Adipose tissue (tissue), 3 donors: Measurements from ENCODE around the gene ADK. TPM values are rescaled to one million over a fixed set of nuclear protein-coding genes. Genes with fewer than 3 reads are reported as not detected.

Experiments
- H3K27ac ChIP-seq: one replicate; pipeline ENCODE4 v1.5.1; 2013; ENCODE audit warnings: low read depth, low read length
- WGBS, 3 donors: extraction: QIAGEN DNeasy Blood & Tissue Kit; methylation state at CpG; one replicate each; pipeline ENCODE4 v1.1.7; 2013; 5-methylcytosine and 5-hydroxymethylcytosine counted together
- polyA plus RNA-seq, 3 donors: library from polyadenylated mRNA; stranded (reverse); fragments of 200-250 nt; gene quantifications; one replicate each; pipeline ENCODE4 v1.2.3, GENCODE V29; 2013
- donor health status: healthy with polysubstance abuse.
- donor health status: Bipolar disorder and iron deficiency.
- donor health status: healthy.

ADK gene
- polyA plus RNA-seq, 3 donors, result 10.9 to 28.3 (median 17.9) TPM

DNA sequence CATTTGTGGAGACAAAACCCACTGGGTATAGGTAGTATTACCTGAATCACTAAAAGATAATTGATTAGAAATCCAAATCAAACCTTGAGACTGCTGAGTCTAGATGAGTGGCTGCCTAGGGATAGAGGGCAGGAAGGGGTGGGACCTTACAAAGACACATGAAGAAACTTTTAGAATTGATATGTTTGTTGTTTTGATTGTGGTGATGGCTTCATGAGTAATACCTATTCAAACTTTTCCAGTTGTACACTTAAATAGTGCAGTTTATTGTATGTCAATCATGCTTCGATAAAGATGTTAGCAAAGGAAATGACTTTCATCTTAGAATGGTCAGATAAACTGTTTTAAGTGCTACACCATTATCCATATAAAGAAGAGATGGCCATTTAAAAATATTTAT is 486.7 kb downstream of the ADK start:
- no peak overlapping the region for H3K27ac ChIP-seq
- WGBS, 3 donors, result 88 to 94% (median 92%) methylated on average over 1 of the region's 1 CpG

DNA sequence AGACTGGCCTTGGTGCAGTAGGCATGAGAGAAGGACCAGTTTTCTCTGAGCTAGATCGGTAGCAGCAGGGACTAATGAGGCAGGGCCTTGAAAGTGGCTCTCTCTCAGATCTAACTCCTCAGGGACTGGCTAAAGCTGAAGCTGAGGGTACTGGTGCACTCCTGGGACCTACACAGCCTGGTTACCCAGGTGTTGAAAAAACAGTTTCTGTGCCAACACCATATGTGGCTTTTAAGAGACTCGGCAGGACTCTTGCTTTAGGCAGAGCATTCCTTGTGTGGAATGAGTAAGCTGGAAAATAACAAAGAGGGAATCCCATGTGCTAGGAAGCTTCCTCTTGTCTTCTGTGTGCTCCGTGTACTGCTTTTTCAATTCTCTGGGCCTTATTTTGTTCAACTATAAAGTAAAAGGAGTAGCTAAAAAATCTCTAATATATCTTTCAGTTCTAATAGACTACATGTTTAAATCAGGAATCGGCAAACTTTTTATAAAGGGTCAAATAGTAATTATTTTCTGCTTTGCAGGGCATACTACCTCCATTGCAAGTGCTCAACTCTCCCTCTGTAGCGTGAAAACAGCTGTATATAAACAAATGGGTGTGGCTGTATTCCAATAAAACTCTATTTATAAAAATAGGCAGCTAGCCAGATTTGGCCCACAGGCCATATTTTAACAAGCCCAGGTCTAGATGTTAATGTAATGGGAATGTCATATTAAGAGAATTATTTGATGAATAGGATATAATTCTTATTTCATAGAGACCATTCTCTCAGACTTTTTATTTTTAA is 489.3 kb downstream of the ADK start:
- H3K27ac ChIP-seq, result no peak overlapping the region
- 67 to 88% (median 82%) methylated on average over 5 of the region's 5 CpGs for WGBS, 3 donors

DNA sequence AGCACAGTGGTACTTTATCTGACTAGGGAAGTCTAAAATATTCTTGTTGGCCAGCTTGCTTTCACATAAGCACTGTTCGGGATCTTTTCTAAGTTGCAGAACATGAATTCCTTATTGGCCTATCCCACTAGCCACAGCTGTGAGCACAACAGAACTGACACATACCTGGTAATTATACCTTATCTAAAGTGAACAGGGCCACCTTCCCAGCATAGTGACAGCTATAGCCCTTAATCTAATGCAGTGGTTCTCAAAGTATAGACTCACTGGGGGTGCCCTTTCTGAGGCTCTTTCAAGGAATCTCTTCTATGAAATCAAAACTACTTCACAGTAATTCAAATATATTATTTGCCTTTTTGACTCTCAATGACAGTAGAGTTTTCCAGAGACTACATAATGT is 490.6 kb downstream of the ADK start:
- WGBS, 3 donors, result 85 to 95% (median 94%) methylated on average over 1 of the region's 1 CpG
- no peak overlapping the region for H3K27ac ChIP-seq

DNA sequence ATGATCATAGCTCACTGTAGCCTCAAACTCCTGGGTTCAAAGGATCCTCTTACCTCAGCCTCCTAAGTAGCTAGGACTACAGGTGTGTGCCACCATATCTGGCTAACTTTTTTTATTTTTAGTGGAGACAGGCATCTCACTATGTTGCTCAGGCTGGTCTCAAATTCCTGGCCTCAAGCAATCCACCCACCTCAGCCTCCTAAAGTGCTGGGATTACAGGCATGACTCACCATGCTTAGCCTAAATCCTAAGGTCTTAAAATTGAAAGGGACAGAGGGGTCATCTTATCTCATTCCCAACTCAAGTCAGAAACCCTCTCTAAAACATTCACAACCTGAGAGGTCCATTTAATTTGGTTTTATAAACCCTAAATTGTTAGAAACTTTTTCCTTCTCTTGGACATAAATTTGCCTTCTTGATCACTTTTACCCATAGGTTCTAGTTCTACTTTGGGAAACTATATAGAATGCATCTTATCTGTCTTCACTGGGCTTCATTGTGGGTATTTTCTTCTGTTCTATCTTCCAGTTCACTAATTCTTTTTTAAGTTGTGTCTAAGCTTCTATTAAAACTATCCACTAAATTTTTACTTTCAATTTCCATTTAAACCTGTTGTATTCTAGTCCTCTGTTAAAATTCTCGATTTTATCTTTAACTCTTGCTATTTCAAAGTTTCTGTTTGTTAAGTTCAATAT is 492.0 kb downstream of the ADK start:
- 90 to 97% (median 95%) methylated on average over 1 of the region's 1 CpG for WGBS, 3 donors
- H3K27ac ChIP-seq, result no peak overlapping the region

DNA sequence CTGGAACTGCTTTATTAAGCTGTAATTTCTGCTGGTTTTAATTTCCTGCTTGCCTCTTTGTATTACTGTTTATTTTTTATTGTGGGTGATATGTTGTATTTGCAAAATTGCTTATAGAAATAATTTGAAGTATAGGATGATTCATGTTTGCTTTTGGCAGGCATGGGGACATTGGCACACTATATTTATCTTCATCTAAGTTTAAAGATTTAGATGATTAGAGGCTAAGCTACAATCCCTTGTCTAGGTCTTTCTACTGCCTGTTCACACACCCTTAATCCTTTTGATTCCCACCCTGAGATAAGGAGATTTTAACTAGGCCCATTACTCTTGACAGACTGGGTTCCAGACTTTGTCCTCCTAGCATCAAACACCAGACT is 492.6 kb downstream of the ADK start:
- no peak overlapping the region for H3K27ac ChIP-seq

DNA sequence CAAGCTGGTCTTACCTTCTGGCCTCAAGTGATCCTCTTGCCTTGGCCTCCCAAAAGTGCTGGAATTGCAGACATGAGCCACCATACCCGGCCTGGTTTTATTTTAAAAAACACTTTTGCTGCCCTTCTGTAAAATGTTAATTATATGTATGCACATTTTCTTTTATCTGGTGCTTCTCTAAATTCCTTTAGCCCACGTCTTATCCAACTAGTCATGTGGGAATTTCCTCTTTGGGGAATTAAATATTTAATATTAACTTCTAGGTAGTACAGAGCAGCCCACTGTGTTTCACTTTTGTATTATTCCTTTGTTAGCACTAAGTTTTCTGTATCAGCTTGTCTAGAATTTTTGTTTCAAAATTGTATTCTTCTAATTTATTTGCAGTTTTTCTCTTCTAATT is 493.7 kb downstream of the ADK start:
- 89 to 93% (median 90%) methylated on average over 2 of the region's 2 CpGs for WGBS, 3 donors
- H3K27ac ChIP-seq, result no peak overlapping the region

DNA sequence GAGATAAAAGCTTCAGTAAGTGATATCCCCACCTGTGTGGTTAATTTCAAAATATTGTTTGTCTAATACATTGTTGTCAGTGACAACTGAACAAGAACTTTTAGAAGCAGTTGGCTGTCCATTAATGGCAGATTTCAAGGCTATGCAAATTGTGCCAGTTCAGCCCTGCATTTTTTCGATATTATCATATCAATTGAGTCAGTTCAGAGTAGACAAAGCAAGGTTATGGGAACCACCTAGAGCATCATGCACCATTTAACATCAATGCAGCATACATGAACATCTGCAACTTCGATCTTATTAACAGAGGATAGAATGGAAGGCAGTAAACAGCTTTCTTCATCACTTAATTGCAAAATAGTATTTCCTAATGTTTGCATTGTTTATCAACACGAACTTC is 494.7 kb downstream of the ADK start:
- H3K27ac ChIP-seq, result no peak overlapping the region

DNA sequence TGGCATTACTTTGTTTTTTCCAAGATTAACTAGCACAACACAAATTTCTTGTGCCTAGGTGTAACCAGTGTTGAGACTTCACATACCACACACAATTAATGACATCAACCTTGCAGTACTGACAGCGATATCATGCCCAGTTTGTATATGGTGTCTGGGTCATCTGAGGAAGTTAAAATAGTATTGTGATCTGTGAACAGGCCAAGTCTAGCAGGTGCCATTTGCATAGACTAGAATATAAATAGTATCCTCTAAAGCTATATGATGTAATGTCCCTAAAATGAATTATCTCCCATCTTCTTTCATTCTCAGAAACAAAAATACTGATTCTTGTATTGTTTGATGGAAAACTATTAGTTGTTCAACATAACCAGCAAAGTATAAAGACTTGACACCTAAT is 499.6 kb downstream of the ADK start:
- 96 to 100% (median 99%) methylated on average over 1 of the region's 1 CpG for WGBS, 3 donors
- no peak overlapping the region for H3K27ac ChIP-seq

More for the DNA sequence above, 494.7 kb downstream of the ADK start:
- 63 to 95% (median 95%) methylated on average over 3 of the region's 3 CpGs for WGBS, 3 donors

DNA sequence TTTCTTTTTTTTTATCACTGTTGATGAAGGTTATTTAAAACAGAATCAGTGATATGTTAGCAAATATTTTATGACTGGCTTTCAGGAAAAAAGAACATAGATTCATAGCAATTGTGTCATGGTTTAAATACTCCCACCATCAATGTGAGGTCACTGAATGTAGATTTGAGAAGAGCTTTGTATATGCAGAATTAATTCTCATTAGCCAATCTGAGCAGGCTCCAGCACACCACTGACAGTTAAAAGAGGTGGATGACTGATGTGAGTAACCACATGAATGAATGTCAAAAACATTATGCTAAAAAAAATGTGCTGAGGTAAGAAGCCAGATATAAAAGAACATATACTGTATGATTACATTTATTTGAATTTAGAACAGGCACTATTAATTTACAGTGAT is 500.5 kb downstream of the ADK start:
- H3K27ac ChIP-seq, result no peak overlapping the region

DNA sequence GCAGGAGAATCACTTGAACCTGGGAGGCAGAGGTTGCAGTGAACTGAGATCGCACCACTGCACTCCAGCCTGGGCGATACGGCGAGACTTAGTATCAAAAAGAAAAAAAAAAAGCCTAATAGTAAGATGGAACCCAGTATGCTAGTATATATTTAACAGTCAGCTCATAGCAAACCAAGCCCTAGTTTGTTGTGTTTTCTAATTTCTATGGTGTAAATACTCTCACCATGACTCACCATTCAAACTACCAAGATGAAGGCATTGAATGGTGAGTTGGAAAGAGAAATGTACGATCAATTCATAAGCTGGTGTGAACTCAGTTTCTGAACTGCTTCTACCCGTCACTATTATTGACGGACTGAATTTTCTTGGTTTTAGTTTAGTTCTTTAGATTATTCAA is 501.6 kb downstream of the ADK start:
- H3K27ac ChIP-seq, result no peak overlapping the region
- WGBS, 3 donors, result 95 to 99% (median 98%) methylated on average over 7 of the region's 7 CpGs

DNA sequence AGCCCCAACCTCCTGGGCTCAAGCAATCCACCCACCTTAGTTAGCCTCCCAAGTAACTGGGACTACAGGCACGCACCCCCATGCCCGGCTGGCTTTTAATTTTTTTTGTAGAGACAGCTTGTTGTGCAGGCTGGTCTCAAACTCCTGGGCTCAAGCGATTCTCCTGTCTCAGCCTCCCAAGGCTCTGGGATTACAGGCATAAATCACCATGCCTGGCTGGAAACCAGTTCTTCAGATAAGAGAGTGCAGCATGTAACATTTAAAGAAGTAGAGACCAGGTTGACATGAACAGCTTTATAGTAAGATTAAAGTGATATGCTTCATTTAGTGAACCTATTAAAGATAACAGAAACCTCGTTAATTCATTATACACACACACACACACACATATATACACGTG is 507.5 kb downstream of the ADK start:
- no peak overlapping the region for H3K27ac ChIP-seq
- 86 to 94% (median 89%) methylated on average over 5 of the region's 5 CpGs for WGBS, 3 donors

DNA sequence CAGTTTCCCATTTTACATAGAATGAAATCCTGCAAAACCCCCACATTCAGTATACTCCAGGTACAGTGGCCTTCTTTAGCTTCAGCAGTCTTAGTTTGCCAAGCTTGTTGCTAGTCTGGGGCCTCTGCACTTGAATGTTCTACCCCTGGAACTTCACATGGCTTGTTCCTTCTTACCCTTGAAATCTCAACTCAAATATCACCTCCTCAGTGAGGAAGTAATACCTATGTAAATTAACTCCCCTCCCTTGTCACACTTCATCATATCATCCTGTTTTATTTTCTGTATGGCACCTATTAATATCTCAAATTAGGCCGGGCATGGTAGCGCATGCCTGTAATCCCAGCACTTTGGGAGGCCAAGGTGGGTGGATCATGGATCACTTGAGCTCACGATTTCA is 511.6 kb downstream of the ADK start:
- WGBS, 3 donors, result 96 to 97% (median 97%) methylated on average over 3 of the region's 3 CpGs

DNA sequence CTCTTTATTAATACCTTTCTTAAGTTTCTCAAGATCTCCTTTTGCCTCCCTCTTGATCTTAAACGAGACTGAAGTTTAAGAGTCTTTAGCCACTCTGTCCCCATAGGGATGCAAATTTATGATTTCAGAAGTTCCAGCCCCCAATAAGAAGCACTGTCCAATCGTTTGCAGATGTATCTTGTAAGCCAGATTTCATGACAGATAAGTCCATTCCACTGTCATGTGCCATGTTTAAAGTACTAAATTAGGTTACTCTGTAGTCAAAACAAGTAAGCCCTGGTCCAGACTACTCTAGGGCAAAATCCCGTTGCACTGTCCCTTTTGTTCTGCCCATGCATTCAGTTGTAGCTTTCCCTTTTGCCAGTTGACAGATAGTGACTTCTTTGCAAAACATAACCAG is 518.2 kb downstream of the ADK start:
- H3K27ac ChIP-seq, result no peak overlapping the region
- 74 to 77% (median 75%) methylated on average over 3 of the region's 3 CpGs for WGBS, 3 donors

More for the DNA sequence above, 511.6 kb downstream of the ADK start:
- H3K27ac ChIP-seq, result no peak overlapping the region

DNA sequence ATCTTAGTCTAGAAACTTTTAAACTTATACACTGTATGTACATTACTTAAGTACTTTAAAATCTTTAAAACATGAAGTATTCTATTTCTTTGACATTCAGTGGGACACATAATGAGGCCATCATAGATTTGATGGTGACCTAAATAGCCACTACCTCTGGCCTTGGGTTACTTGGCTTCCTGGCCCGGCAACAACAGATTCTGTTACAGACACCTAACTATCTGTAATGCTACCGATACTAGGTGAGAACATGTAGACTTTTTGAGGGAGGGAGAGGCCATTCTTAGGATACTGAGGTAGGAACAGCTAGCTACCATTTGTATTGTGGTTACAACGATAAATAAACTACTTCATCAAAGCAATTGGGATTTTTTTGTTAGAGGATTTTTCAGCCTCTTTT is 520.7 kb downstream of the ADK start:
- WGBS, 3 donors, result 82 to 99% (median 83%) methylated on average over 3 of the region's 3 CpGs
- H3K27ac ChIP-seq, result no peak overlapping the region

DNA sequence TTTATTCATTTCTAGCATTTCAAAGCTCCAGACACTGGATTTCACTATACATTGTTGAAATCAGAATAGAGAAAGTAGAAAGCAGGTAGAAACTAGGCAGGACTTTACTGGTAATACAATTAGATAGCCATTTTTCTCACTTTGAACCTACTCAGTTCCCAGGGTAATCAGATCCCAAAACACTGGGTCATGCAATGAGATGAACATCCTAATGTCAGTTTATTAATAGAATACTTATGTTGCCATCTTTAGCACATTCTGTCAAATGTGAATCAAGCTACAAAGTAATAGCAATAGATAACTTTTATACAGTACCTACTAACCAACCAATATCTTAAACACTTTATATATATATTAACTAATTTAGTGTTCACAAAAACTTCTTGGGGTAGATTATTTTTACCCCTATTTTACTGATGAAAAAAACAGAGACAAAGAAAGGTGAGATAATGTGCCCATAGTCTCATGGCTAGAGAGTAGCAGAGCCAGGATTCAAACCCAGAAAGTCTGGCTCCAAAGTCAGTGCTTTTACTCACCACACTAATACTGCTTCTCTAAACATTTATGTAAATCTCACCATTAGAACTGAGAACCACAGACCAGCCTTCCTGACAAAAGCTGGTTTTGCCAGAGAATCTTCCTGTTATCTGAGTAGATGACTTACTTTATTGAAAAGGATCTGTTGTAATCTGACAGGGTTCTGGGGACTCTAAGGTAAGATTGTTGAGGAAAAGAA is 521.6 kb downstream of the ADK start:
- no peak overlapping the region for H3K27ac ChIP-seq

DNA sequence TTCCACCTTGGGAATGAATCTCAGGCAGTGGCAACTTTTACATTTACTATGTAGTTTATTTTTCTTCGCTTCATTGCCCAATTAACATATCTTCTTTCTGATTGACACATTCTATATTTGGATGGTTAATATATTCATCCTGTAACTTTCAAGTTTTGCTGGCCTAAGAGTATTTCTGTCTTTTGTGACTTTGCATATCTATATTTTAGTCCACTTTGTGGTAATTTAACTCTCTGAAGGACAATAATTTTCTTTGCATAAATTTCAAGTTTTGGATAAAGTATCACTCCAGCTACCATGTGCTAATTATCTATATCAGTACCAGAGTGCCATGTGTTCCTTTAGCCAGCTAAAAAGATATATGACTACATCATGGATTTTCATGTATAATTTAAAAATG is 523.9 kb downstream of the ADK start:
- 97 to 100% (median 97%) methylated on average over 1 of the region's 1 CpG for WGBS, 3 donors
- no peak overlapping the region for H3K27ac ChIP-seq

DNA sequence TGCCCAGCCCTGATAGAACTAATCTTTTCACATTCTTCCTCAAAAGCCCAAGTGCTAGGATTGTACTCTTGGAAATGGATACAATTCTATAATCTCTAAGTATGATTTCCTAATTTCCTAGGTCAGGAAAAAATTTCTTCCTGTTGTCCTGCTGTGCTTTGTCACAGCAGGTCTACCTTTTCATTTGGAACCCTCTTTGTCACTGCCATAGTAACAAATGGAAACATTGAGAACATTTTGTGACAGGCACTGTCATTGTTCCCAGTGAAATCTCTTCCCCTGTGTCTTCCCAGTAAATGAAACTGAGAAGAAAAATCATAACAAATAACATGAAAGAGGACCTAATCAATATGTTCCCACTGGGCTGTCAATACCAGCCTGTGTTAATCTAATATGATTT is 524.5 kb downstream of the ADK start:
- H3K27ac ChIP-seq, result no peak overlapping the region

DNA sequence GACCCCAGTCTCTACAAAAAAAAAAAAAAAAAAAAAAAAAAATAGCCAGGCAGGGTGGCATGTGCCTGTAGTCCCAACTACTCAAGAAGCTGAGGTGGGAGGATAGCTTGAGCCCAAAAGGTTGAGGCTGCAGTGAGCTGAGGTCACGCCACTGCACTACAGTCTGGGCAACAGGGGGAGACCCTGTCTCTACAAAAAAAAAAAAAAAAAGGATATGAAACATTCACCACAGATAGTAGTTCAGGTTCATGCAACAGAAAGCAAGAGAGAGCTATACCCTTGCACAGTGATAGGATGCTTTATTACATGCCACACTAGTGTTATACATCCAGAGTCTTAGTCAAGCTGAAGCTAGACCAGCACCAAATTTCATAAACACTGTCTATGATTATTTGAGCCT is 526.9 kb downstream of the ADK start:
- 87 to 100% (median 100%) methylated on average over 1 of the region's 1 CpG for WGBS, 3 donors
- no peak overlapping the region for H3K27ac ChIP-seq

DNA sequence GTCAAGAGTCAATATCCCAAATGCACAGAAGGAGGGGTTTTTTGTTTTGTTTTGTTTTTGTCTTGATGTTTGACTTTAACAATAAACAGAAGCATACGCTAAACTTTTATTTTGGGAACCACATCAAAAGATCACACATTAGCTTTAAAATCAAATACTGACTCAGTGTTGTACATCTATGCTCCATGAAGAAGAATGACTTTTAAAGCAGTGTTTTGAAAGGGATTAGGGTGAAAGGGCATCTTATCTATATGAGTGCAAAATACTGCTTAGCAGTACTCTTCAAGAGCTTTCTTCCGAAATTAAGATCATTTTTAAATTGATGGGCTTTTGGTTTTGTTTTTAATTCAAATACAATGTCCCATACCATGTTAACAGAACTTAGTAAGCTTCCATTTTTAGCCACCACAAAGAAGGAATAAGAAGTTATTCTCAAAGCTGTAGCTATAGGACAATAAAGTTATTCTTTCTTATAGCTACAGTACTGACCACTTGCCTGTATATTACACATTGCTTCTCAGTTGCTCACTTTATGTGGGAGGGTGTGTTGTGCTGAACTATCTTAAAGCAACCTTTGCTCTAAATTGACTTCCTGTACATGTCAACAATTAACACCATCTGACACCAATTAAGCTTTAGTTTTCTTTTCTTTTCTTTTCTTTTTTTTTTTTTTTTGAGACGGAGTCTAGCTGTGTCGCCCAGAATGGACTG is 531.1 kb downstream of the ADK start:
- H3K27ac ChIP-seq, result no peak overlapping the region
- WGBS, 3 donors, result 89 to 94% (median 93%) methylated on average over 4 of the region's 4 CpGs
